Measurements from ENCODE around the gene PDIA5.

DNA sequence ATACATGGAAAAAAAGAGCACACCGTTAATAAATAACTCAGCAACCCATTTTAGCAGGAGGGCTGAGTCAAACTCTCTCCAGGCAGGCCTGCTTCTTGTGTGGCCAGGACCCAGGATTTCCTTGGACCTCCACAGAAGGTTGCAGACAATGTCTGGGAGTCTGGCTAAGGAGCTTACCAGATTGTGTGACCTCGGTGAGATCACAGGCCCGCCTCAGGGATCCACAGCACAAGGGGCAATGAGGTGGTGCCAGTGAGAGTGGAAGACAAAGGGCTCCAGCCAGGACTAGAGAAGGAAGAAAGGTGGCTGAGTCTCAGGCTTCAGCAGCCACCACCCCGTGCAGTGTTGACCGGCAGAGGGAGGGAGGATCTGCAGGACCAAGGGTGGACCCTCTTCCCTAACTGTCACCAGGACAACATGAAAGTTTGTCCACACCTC, 102.7 kb downstream of the PDIA5 start:
- TF ChIP-seq, protein P1, sequence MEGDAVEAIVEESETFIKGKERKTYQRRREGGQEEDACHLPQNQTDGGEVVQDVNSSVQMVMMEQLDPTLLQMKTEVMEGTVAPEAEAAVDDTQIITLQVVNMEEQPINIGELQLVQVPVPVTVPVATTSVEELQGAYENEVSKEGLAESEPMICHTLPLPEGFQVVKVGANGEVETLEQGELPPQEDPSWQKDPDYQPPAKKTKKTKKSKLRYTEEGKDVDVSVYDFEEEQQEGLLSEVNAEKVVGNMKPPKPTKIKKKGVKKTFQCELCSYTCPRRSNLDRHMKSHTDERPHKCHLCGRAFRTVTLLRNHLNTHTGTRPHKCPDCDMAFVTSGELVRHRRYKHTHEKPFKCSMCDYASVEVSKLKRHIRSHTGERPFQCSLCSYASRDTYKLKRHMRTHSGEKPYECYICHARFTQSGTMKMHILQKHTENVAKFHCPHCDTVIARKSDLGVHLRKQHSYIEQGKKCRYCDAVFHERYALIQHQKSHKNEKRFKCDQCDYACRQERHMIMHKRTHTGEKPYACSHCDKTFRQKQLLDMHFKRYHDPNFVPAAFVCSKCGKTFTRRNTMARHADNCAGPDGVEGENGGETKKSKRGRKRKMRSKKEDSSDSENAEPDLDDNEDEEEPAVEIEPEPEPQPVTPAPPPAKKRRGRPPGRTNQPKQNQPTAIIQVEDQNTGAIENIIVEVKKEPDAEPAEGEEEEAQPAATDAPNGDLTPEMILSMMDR (conservative IDR thresholded peaks at IDR 0.05; ENCODE audit: low read depth, low read length) = no peak
- no peak for TF ChIP-seq EZH2 (IDR thresholded peaks at IDR 0.05; ENCODE audit: borderline replicate concordance, low read depth, low read length, poor library complexity, severe bottlenecking)

Data from A673 (cell line).